Astrocyte (in vitro differentiated cells and primary cell): Measurements from ENCODE around the gene BFSP2. TPM values are rescaled to one million over a fixed set of nuclear protein-coding genes. Genes with fewer than 3 reads are reported as not detected.

Experiments used
- DNase-seq: peaks from one replicate; pipeline ENCODE4 v3.0.0-alpha.2; 2010; ENCODE audit warnings: low read depth
- FAIRE-seq: peaks from 2 replicates; lab custom pipeline; 2011; peaks lifted over from hg19 to GRCh38; lab: Jason Lieb, UNC
- H2AFZ ChIP-seq: 2 replicates; pipeline ENCODE4 v1.6.0; 2012; ENCODE audit warnings: low read depth, low read length, inconsistent platforms
- H3K27ac ChIP-seq: 2 replicates; pipeline ENCODE4 v1.5.1; 2011; ENCODE audit warnings: low read depth, low read length, inconsistent platforms
- H3K27me3 ChIP-seq: 2 replicates; pipeline ENCODE4 v1.6.0; 2011; ENCODE audit warnings: low read length, inconsistent platforms; ENCODE audit not compliant: insufficient read depth
- H3K36me3 ChIP-seq: 2 replicates; pipeline ENCODE4 v1.5.1; 2011; ENCODE audit warnings: low read length, inconsistent platforms; ENCODE audit not compliant: insufficient read depth
- H3K4me1 ChIP-seq: 2 replicates; pipeline ENCODE4 v1.5.1; 2011; ENCODE audit warnings: low read length, inconsistent platforms; ENCODE audit not compliant: insufficient read depth
- H3K4me2 ChIP-seq: 2 replicates; pipeline ENCODE4 v1.6.0; 2012; ENCODE audit warnings: low read length, inconsistent platforms
- H3K4me3 ChIP-seq: 2 replicates; pipeline ENCODE4 v1.5.1; 2011; ENCODE audit warnings: low read depth, mild to moderate bottlenecking, low read length, inconsistent platforms; ENCODE audit not compliant: insufficient read depth
- H3K79me2 ChIP-seq: 2 replicates; pipeline ENCODE4 v1.6.0; 2012; ENCODE audit warnings: mild to moderate bottlenecking, low read length, inconsistent platforms; ENCODE audit not compliant: insufficient read depth
- H3K9ac ChIP-seq: 2 replicates; pipeline ENCODE4 v1.6.0; 2012; ENCODE audit warnings: mild to moderate bottlenecking, low read length, inconsistent platforms
- H3K9me3 ChIP-seq: 2 replicates; pipeline ENCODE4 v1.5.1; 2012; ENCODE audit warnings: low read depth, mild to moderate bottlenecking, low read length, inconsistent platforms; ENCODE audit not compliant: insufficient read depth
- H4K20me1 ChIP-seq: 2 replicates; pipeline ENCODE4 v1.6.0; 2012; ENCODE audit warnings: low read length, inconsistent platforms; ENCODE audit not compliant: insufficient read depth
- H3K27ac Mint-ChIP-seq: one replicate; pipeline ENCODE4 v1.8.0; 2021; ENCODE audit warnings: mild to moderate bottlenecking, mixed read lengths; ENCODE audit not compliant: unreplicated experiment
- H3K27me3 Mint-ChIP-seq: one replicate; pipeline ENCODE4 v1.8.0; 2021; ENCODE audit warnings: low read depth, mixed read lengths; ENCODE audit not compliant: unreplicated experiment
- H3K36me3 Mint-ChIP-seq: one replicate; pipeline ENCODE4 v1.8.0; 2021; ENCODE audit warnings: low read depth, mixed read lengths; ENCODE audit not compliant: unreplicated experiment
- H3K4me1 Mint-ChIP-seq: one replicate; pipeline ENCODE4 v1.8.0; 2021; ENCODE audit warnings: low read depth, mixed read lengths; ENCODE audit not compliant: unreplicated experiment
- H3K4me3 Mint-ChIP-seq: one replicate; pipeline ENCODE4 v1.8.0; 2021; ENCODE audit warnings: mild to moderate bottlenecking, moderate library complexity, mixed read lengths; ENCODE audit not compliant: unreplicated experiment
- H3K9me3 Mint-ChIP-seq: one replicate; pipeline ENCODE4 v1.8.0; 2021; ENCODE audit warnings: mild to moderate bottlenecking, mixed read lengths; ENCODE audit not compliant: unreplicated experiment
- CTCF ChIP-seq: IDR thresholded peaks from 2 replicates; pipeline ENCODE4 v1.5.1; 2011; ENCODE audit warnings: low read depth, mild to moderate bottlenecking, inconsistent platforms, low read length, moderate library complexity; ENCODE audit not compliant: insufficient read depth
- EZH2 ChIP-seq: IDR thresholded peaks from 2 replicates; pipeline ENCODE4 v1.6.1; 2012; ENCODE audit warnings: mild to moderate bottlenecking, low read length, inconsistent platforms; ENCODE audit not compliant: insufficient read depth
- total RNA-seq: library from RNA; stranded (reverse); gene quantifications from 2 replicates; pipeline ENCODE4 v1.2.1, GENCODE V29; 2021

The BFSP2 gene
- total RNA-seq, 1 donor from 2014 or later: not detected

- no peaks in the 10 kb centered on the region for H4K20me1 ChIP-seq
- no peaks in the 10 kb centered on the region for H3K4me1 ChIP-seq
- H3K4me1 Mint-ChIP-seq: peaks cover 6% of the 10 kb centered on the region
- H3K27ac Mint-ChIP-seq: no peak overlapping the region
- no peaks in the 10 kb centered on the region for H3K36me3 ChIP-seq
- TF ChIP-seq EZH2: no peak
- no peak for TF ChIP-seq CTCF
- no peak overlapping the region for H2AFZ ChIP-seq
- no peaks in the 10 kb centered on the region for H3K9me3 Mint-ChIP-seq
- no peak overlapping the region for H3K27ac ChIP-seq
- no peak overlapping the region for H3K9ac ChIP-seq
- no peaks in the 10 kb centered on the region for H3K9me3 ChIP-seq
- no peak overlapping the region for H3K4me3 ChIP-seq
- no peak overlapping the region for H3K4me2 ChIP-seq
- no peaks in the 10 kb centered on the region for H3K27me3 Mint-ChIP-seq
- peaks cover 3% of the 10 kb centered on the region for H3K27me3 ChIP-seq
- H3K4me3 Mint-ChIP-seq: no peak overlapping the region
- H3K36me3 Mint-ChIP-seq: no peaks in the 10 kb centered on the region
- FAIRE-seq (no peak), DNase-seq (no peak)
- no peaks in the 10 kb centered on the region for H3K79me2 ChIP-seq
Measured at GRCh38 chr3:133429063-133429462, 29.2 kb downstream of the BFSP2 start.

- H3K9me3 Mint-ChIP-seq: peaks cover 7% of the 10 kb centered on the region
- Histone ChIP-seq H2AFZ (no peak overlapping the region), H4K20me1 (no peaks in the 10 kb centered on the region), H3K4me2 (no peak overlapping the region), H3K9ac (no peak overlapping the region), H3K27me3 (no peaks in the 10 kb centered on the region), H3K27ac (no peak overlapping the region), H3K36me3 (no peaks in the 10 kb centered on the region), H3K79me2 (no peaks in the 10 kb centered on the region), H3K4me3 (no peak overlapping the region), H3K4me1 (peaks cover 4% of the 10 kb centered on the region), H3K9me3 (no peaks in the 10 kb centered on the region)
- TF ChIP-seq EZH2: no peak
- TF ChIP-seq CTCF: no peak
- no peaks in the 10 kb centered on the region for H3K27me3 Mint-ChIP-seq
- DNase-seq: no peak
- H3K4me1 Mint-ChIP-seq: no peaks in the 10 kb centered on the region
- H3K27ac Mint-ChIP-seq: no peak overlapping the region
- no peak for FAIRE-seq
- no peak overlapping the region for H3K4me3 Mint-ChIP-seq
- peaks cover 2% of the 10 kb centered on the region for H3K36me3 Mint-ChIP-seq
Measured at GRCh38 chr3:133439563-133439962, 39.7 kb downstream of the BFSP2 start.

GRCh38 chr3:133440652-133441051 lies 40.8 kb downstream of the BFSP2 start:
- Mint-ChIP-seq H3K4me1 (no peaks in the 10 kb centered on the region), H3K9me3 (peaks cover 7% of the 10 kb centered on the region), H3K27me3 (no peaks in the 10 kb centered on the region), H3K4me3 (no peak overlapping the region), H3K36me3 (peaks cover 2% of the 10 kb centered on the region), H3K27ac (no peak overlapping the region)
- DNase-seq (no peak), FAIRE-seq (no peak)
- Histone ChIP-seq H3K4me3 (no peak overlapping the region), H3K4me1 (peaks cover 5% of the 10 kb centered on the region), H3K36me3 (no peaks in the 10 kb centered on the region), H3K9me3 (no peaks in the 10 kb centered on the region), H3K79me2 (no peaks in the 10 kb centered on the region), H3K27me3 (no peaks in the 10 kb centered on the region), H3K4me2 (no peak overlapping the region), H2AFZ (no peak overlapping the region), H3K9ac (no peak overlapping the region), H4K20me1 (no peaks in the 10 kb centered on the region), H3K27ac (no peak overlapping the region)
- no peak for TF ChIP-seq CTCF
- no peak for TF ChIP-seq EZH2
